GM10266 (cell line): Measurements from ENCODE around the gene CACNA1C.

Experiments
- DNase-seq: peaks from one replicate; pipeline ENCODE4 v3.0.0; 2012; ENCODE audit errors: extremely low spot score
- TF ChIP-seq, protein P1 (sequence below): IDR thresholded peaks from 2 replicates; pipeline ENCODE4 v1.5.1; 2012; ENCODE audit warnings: mild to moderate bottlenecking, low read depth; ENCODE audit not compliant: control insufficient read depth, insufficient read depth; ENCODE audit errors: missing control alignments

The CACNA1C gene

DNA sequence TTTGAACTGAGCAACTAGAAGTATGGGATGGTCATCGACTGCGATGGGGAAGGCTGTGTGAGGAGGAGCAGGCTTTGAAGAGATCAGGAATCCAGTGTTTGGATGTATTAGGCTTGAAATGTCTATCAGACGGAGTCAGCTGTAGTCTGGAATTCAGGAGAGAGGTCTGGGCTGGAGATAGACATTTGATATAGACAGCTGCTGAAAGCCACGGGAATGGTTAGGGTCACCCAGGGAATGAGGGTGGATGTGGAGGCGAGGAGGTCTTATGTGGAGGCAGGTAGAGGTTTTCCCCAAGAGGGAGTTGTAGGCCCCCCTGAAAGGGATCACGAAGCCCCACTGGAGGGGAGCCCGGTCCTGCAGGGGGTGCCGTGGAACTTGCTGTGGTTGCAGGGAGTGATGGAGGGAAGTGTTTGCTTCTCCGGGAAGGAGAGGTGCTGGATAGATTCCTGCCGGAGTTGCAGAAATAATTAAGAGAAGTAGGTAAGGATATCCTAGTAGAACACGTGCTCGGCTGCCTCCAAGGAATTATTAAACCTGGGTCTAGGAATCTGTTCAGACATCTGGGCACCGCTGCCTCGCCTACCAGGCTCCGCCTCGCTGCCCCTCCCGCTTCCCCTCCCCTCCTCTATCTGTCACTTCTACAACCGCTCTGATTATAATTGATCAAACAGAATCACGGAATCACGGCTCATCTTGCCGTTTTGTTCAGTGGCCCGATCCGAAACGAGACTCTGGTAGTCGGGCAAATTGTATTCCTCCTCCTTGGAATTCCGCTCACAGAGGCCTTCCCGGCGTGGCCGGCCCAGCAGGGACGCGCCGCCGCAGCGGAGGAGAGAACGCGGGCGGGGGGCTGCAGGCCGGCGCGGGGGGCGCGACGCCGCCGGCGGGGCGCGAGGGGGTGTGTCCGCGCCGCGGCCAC lies 826 bp upstream of the CACNA1C start:
- TF ChIP-seq, protein P1, sequence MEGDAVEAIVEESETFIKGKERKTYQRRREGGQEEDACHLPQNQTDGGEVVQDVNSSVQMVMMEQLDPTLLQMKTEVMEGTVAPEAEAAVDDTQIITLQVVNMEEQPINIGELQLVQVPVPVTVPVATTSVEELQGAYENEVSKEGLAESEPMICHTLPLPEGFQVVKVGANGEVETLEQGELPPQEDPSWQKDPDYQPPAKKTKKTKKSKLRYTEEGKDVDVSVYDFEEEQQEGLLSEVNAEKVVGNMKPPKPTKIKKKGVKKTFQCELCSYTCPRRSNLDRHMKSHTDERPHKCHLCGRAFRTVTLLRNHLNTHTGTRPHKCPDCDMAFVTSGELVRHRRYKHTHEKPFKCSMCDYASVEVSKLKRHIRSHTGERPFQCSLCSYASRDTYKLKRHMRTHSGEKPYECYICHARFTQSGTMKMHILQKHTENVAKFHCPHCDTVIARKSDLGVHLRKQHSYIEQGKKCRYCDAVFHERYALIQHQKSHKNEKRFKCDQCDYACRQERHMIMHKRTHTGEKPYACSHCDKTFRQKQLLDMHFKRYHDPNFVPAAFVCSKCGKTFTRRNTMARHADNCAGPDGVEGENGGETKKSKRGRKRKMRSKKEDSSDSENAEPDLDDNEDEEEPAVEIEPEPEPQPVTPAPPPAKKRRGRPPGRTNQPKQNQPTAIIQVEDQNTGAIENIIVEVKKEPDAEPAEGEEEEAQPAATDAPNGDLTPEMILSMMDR = no peak
- DNase-seq = no peak

DNA sequence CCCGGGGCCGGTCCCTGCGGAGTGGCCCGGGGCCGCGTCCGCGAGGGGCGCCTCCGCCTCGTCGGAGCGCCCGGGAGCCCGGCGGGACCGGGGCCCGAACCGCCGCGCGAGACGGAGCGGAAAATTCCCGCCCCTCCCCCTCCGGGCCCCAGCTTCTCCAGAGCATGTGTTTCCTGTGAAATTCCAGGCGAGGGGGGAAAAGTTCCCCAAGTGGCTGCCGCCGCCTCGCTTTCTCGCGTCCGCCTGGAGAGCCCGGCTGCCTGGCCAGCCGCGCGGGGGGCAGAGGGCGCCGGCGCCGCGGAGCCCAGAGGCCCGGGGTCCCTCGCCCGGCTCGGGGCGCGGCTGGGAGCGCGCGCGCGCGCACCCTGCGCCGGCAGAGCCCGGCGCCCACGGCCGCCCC lies 904 bp downstream of the CACNA1C start:
- no peak for DNase-seq
- TF ChIP-seq, protein P1 = no peak

- no peak for DNase-seq
- TF ChIP-seq, protein P1 = no peak
These were observed 1.6 kb downstream of the CACNA1C start for GRCh38 chr12:2054091-2055018.

DNA sequence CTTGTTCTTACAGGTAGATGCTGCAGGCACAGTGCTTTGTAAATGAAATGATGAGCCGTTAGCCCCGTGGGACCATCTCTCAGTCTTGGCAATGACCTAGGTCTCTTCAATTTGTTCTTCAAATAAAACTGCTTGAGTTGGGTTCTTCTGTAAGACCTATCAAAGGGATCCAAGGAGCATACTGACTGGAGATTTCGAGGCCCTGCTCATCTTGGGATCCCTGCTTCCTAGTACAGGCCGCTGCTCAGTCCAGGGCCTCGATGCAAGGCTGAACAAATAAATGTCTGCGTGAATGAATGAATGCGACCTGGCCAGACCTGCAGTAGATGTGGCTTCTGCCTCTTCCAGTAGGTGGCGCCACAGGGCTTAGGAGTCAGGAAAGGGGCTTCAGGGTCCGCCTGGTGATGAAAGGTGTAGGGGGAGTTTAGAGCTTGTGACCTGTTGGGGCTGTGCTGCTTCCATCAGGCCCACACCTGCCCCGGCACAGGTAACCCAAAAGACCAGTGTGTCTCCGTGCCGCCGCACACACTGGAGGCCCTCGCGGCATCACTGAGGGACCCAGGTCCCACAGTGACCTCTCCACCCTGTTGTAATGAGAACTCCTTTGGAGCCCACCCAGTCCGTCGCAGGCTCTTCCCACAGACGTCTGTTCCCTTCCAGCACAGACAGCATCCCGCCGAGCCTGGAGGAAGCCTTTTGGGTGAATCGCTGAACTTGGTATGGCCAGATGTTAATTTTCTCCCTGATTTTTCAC lies 4.4 kb downstream of the CACNA1C start:
- TF ChIP-seq, protein P1 = peak; percentile 69
- DNase-seq = peak; percentile 46

DNA sequence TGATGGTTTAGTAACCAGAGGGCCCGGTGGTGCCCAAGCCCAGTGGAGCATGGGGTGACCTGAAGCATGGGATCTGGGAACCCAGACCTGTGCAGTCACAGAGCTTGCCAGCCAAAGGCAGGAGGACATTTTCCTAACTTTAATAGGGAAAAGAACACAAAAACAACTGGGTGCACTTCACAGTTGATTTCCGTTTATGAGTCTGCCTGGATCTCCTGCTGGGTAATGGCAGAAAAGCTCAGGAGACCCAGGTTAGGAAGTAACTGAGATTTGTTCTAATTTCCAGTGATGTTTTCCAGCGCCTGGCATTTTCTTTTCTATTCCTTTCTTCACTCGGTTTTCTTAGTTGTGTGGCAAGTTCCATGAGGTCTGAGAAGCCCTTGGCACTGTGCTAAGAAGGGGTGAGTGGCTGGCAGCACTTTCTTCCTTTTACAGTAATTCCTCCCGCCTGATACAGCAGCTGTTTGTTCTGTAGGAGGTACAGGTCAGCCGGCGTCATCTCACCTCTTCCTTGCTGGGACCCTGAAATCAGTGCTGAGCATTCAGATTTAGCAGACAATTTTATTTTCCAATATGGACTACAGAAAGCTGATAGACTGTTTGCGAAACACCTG lies 5.1 kb downstream of the CACNA1C start:
- DNase-seq = no peak
- TF ChIP-seq, protein P1 = no peak

DNA sequence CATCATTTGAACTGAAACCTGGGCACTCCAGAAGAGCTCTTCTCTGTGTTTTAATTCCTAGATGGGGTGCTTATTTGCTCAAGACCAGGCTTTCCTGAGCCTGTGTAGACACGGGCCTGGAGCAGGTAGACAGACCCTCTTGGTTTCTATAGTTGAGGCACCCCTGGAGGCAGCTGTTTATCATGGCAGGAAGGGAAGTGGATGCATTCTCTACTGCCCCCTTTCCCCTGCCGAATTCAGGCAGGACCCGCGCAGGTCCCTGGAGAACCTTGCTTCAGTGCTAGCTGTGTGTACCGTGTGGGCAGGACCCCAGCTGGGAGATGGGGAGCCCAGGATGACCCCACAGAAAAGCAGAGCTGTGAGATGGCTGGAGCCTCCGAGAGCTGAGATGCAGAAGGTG lies 6.0 kb downstream of the CACNA1C start:
- TF ChIP-seq, protein P1 = no peak
- no peak for DNase-seq
